HFFc6 (cell line): ENCODE measurements around the gene RELT. TPM values are rescaled to one million over a fixed set of nuclear protein-coding genes. Genes with fewer than 3 reads are reported as not detected.

Experiments used
- DNase-seq: peaks from one replicate; pipeline ENCODE4 v3.0.0-alpha.2; 2018
- H3K27ac Mint-ChIP-seq: 2 replicates; pipeline ENCODE4 v1.8.0; 2020; ENCODE audit warnings: mild to moderate bottlenecking, mixed read lengths
- H3K27me3 Mint-ChIP-seq: 2 replicates; pipeline ENCODE4 v1.8.0; 2021; ENCODE audit warnings: mild to moderate bottlenecking, moderate library complexity, mixed read lengths; ENCODE audit not compliant: insufficient read depth
- H3K36me3 Mint-ChIP-seq: 2 replicates; pipeline ENCODE4 v1.8.0; 2021; ENCODE audit warnings: low read depth, mixed read lengths
- H3K4me1 Mint-ChIP-seq: 2 replicates; pipeline ENCODE4 v1.8.0; 2020; ENCODE audit warnings: low read depth, mixed read lengths
- H3K4me3 Mint-ChIP-seq: 2 replicates; pipeline ENCODE4 v1.8.0; 2020; ENCODE audit warnings: mild to moderate bottlenecking, moderate library complexity, mixed read lengths
- H3K9me3 Mint-ChIP-seq: 2 replicates; pipeline ENCODE4 v1.8.0; 2020; ENCODE audit warnings: mild to moderate bottlenecking, mixed read lengths
- CTCF ChIP-seq: fragments of 200-600 bp; sonication (generic); IDR thresholded peaks from 2 replicates; pipeline ENCODE4 v1.5.0; 2021; ENCODE audit warnings: antibody characterized with exemption, mild to moderate bottlenecking
- total RNA-seq, 6 experiments: library from RNA; stranded (reverse); fragmentation: NEBNext Ultra II Directional; extraction: Animal tissue kit (Norgen Biotek cat#: 25700); gene quantifications; 2 replicates in 1 of 6; 3 replicates in 5 of 6; pipeline ENCODE4 v1.2.3, GENCODE V29; 2021

Gene RELT
- total RNA-seq, 6 experiments from 2014 or later: 6.2 to 7.7 (median 7.0) TPM

- peak overlapping the region; percentile 26; the same call in 1 of the 2 replicates for H3K27ac Mint-ChIP-seq
- no peaks in the 10 kb centered on the region for H3K9me3 Mint-ChIP-seq
- peaks cover 26% of the 10 kb centered on the region for H3K36me3 Mint-ChIP-seq
- H3K4me3 Mint-ChIP-seq: no peak overlapping the region
- no peak for TF ChIP-seq CTCF
- DNase-seq: no peak
- H3K4me1 Mint-ChIP-seq: peaks cover 17% of the 10 kb centered on the region
- peaks cover 11% of the 10 kb centered on the region for H3K27me3 Mint-ChIP-seq
Observed at GRCh38 chr11:73361953-73362776, 14.0 kb upstream of the RELT start.

GRCh38 chr11:73363147-73363546 lies 13.1 kb upstream of the RELT start:
- Mint-ChIP-seq H3K4me1 (peaks cover 9% of the 10 kb centered on the region), H3K4me3 (no peak overlapping the region), H3K27ac (no peak overlapping the region), H3K36me3 (peaks cover 26% of the 10 kb centered on the region), H3K27me3 (peaks cover 11% of the 10 kb centered on the region), H3K9me3 (no peaks in the 10 kb centered on the region)
- no peak for TF ChIP-seq CTCF
- no peak for DNase-seq

- no peak for DNase-seq
- TF ChIP-seq CTCF: no peak
- Mint-ChIP-seq H3K9me3 (no peaks in the 10 kb centered on the region), H3K36me3 (peaks cover 26% of the 10 kb centered on the region), H3K4me3 (no peak overlapping the region), H3K4me1 (no peaks in the 10 kb centered on the region), H3K27ac (no peak overlapping the region; the same call in 1 of the 2 replicates), H3K27me3 (peaks cover 9% of the 10 kb centered on the region)
Observed at GRCh38 chr11:73365352-73366264, 10.6 kb upstream of the RELT start.

GRCh38 chr11:73366265-73366610 lies 10.0 kb upstream of the RELT start:
- Mint-ChIP-seq H3K27me3 (peaks cover 15% of the 10 kb centered on the region), H3K27ac (no peak overlapping the region; the same call in 1 of the 2 replicates), H3K4me3 (no peak overlapping the region), H3K36me3 (peaks cover 20% of the 10 kb centered on the region), H3K4me1 (no peaks in the 10 kb centered on the region; the same call in 1 of the 2 replicates), H3K9me3 (no peaks in the 10 kb centered on the region)
- DNase-seq: no peak
- TF ChIP-seq CTCF: no peak

GRCh38 chr11:73366953-73367352 lies 9.2 kb upstream of the RELT start:
- H3K27ac Mint-ChIP-seq: no peak overlapping the region
- H3K9me3 Mint-ChIP-seq: no peaks in the 10 kb centered on the region
- H3K36me3 Mint-ChIP-seq: peaks cover 17% of the 10 kb centered on the region
- H3K27me3 Mint-ChIP-seq: peaks cover 20% of the 10 kb centered on the region
- TF ChIP-seq CTCF: no peak
- H3K4me1 Mint-ChIP-seq: peaks cover 7% of the 10 kb centered on the region; the same call in 1 of the 2 replicates
- H3K4me3 Mint-ChIP-seq: no peak overlapping the region
- DNase-seq: no peak
